Transverse colon (tissue), 3 donors: Measurements from ENCODE around the gene ZBTB7A.

Experiments used
- EP300 ChIP-seq: sonication (generic); formaldehyde crosslinking; IDR thresholded peaks from one replicate; pipeline ENCODE4 v1.6.1; 2017; ENCODE audit warnings: antibody characterized with exemption, low read depth
- POLR2A ChIP-seq: fragments of 450-650 bp; IDR thresholded peaks from one replicate; pipeline ENCODE4 v1.6.1; 2016; ENCODE audit warnings: antibody characterized with exemption, mild to moderate bottlenecking, moderate library complexity
- TF ChIP-seq, protein P1 (sequence below), 5 experiments: fragments of 200-600 bp in 3 of 5; fragments of 450-650 bp in 2 of 5; sonication (generic) in 3 of 5; IDR thresholded peaks; 1 replicate in 2 of 5; 2 replicates in 3 of 5; pipeline ENCODE4 v1.5.1; 2016 to 2017; ENCODE audit warnings: antibody characterized with exemption in 5 of 5, inconsistent platforms in 3 of 5, mild to moderate bottlenecking in 2 of 5, moderate library complexity in 1 of 5

DNA sequence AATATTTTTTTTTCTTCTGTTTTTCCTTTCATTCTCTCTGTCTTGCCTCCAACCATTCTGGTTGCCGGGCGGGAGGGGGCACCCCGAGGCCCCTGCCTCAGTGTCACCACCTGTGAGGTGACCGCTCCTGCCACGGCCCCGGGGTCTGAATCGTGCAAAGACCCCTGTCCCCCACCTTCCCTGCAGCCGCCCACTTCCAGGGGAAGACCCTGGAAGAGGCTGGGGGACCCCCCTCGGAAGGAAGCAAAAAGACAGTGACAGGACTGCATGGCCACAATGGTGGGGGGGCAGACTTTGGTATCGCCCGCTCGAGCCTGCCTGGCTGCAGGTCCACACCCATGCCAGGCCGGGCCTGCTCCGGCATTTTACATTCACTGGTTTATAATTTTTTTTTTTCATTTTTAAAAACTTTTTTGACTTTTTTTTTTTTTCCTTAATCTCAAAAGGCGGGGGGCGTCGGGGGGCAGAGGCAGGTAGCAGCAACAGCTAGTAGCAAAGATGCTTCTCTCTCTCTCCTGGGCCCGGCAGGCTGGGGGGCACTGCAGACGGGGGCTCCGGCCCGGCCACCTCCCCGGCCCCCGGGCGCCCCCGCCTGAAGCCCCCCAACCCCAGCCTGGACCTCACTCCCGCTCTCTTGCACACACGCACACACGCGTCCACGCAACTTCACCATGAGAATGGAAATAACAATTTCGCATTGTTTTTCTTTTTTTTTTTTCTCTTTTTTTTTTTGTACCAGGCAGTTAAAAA is 22.6 kb downstream of the ZBTB7A start:
- no peak for TF ChIP-seq EP300
- TF ChIP-seq, protein P1, sequence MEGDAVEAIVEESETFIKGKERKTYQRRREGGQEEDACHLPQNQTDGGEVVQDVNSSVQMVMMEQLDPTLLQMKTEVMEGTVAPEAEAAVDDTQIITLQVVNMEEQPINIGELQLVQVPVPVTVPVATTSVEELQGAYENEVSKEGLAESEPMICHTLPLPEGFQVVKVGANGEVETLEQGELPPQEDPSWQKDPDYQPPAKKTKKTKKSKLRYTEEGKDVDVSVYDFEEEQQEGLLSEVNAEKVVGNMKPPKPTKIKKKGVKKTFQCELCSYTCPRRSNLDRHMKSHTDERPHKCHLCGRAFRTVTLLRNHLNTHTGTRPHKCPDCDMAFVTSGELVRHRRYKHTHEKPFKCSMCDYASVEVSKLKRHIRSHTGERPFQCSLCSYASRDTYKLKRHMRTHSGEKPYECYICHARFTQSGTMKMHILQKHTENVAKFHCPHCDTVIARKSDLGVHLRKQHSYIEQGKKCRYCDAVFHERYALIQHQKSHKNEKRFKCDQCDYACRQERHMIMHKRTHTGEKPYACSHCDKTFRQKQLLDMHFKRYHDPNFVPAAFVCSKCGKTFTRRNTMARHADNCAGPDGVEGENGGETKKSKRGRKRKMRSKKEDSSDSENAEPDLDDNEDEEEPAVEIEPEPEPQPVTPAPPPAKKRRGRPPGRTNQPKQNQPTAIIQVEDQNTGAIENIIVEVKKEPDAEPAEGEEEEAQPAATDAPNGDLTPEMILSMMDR (IDR thresholded peaks at IDR 0.05), result no peak
- TF ChIP-seq POLR2A, result no peak
